Heart right ventricle (tissue), 16 donors: ENCODE data around the gene CELSR1. TPM values are rescaled to one million over a fixed set of nuclear protein-coding genes. Genes with fewer than 3 reads are reported as not detected.

Experiments
- ATAC-seq, 8 donors: fragments of 200-7000 bp; cut with Tn5 transposase; one replicate each; pipeline ENCODE4 v1.9.1; 2020; ENCODE audit warnings: mild to moderate bottlenecking in 8 of 8, moderate library complexity in 8 of 8, moderate number of reproducible peaks in 1 of 8
- DNase-seq, 2 donors: peaks; one replicate each; pipeline ENCODE4 v3.0.0-alpha.2; 2020
- H3K27ac ChIP-seq, 10 donors: fragments of 200-600 bp; sonication (generic) in 2 of 10; one replicate each; pipeline versions ENCODE4 v1.5.0 to v1.8.0; 2020 to 2022; ENCODE audit warnings: mild to moderate bottlenecking in 3 of 10
- H3K27me3 ChIP-seq, 7 donors: fragments of 200-600 bp; one replicate each; pipeline ENCODE4 v1.8.0; 2021 to 2022; ENCODE audit warnings: mild to moderate bottlenecking in 2 of 7
- H3K36me3 ChIP-seq, 9 donors: fragments of 200-600 bp; sonication (generic) in 1 of 9; one replicate each; pipeline versions ENCODE4 v1.5.0 to v1.8.0; 2020 to 2022; ENCODE audit warnings: mild to moderate bottlenecking in 2 of 9
- H3K4me1 ChIP-seq, 9 donors: fragments of 200-600 bp; sonication (generic) in 1 of 9; one replicate each; pipeline versions ENCODE4 v1.5.0 to v1.8.0; 2020 to 2022; ENCODE audit warnings: mild to moderate bottlenecking in 4 of 9
- H3K4me3 ChIP-seq, 10 donors: fragments of 200-600 bp; sonication (generic) in 2 of 10; one replicate each; pipeline versions ENCODE4 v1.5.0 to v1.8.0; 2020 to 2022; ENCODE audit warnings: mild to moderate bottlenecking in 7 of 10, moderate library complexity in 2 of 10
- H3K9me3 ChIP-seq, 11 donors: fragments of 200-600 bp in 10 of 11; sonication (generic) in 2 of 11; one replicate each; pipeline versions ENCODE4 v1.5.0 to v1.8.0; 2013 to 2022; ENCODE audit warnings: mild to moderate bottlenecking in 2 of 11, control low read depth in 1 of 11, moderate library complexity in 1 of 11
- WGBS, 2 donors: extraction: QIAGEN DNeasy Blood & Tissue Kit; methylation state at CpG; one replicate each; pipeline ENCODE4 v1.1.7; 2013; ENCODE audit warnings: inconsistent platforms in 1 of 2; 5-methylcytosine and 5-hydroxymethylcytosine counted together
- intact Hi-C, 10 donors: fragments of 100-400 bp; cut with DNase I; formaldehyde crosslinking; loops; one replicate each; pipeline versions ENCODE4 v1.11.1 to v1.14.2; 2022
- polyA plus RNA-seq, 2 donors: library from polyadenylated mRNA; stranded (reverse); fragments of 200-250 nt; gene quantifications; one replicate each; pipeline ENCODE4 v1.2.3, GENCODE V29; 2013
- total RNA-seq, 10 donors: library from RNA; stranded (reverse); fragmentation: NEBNext Ultra II Directional in 3 of 10; extraction: Animal tissue kit (Norgen Biotek cat#: 25700) in 3 of 10; gene quantifications; one replicate each; pipeline versions ENCODE4 v1.2.1 to v1.2.4, GENCODE V29; 2021 to 2023
- TF ChIP-seq, protein P1 (sequence below), 9 donors: fragments of 200-600 bp; sonication (generic) in 2 of 9; IDR thresholded peaks; one replicate each; pipeline versions ENCODE4 v1.5.0 to v1.8.0; 2021 to 2022; ENCODE audit warnings: antibody characterized with exemption in 9 of 9, mild to moderate bottlenecking in 5 of 9, moderate library complexity in 1 of 9
- donor health status: Arrhythmogenic right ventricular cardiomyopathy.
- donor health status: ischemic (EF 13 %, LVEDD 7.1; RV severe dilation, severe dysfunction).
- donor health status: healthy with polysubstance abuse.
- donor health status: DM: no; HTN: yes; CAD: no.
- donor health status: DM: no; HTN: no; CAD: no.
- donor health status: ischemic (EF 25% LVEDD 6.9; RV normal size, moderate dysfunction).
- donor health status: ischemic (EF 25% LVEDD 5.7; RV mildly dilated, moderate dysfunction).
- donor health status: healthy.
- donor health status: DM: yes; HTN: yes; CAD: no.
- donor health status: Ischemic cardiomyopathy.
- donor health status: ischemic (EF 35%, LVEDD 5.7; RV mildly dilated, moderate dysfunction).
- donor health status: nonischemic (EF 11% LVEDD 7.7; RV severe dilation, severe dysfunction).
- donor health status: DM: yes; HTN: yes; CAD: no.
- donor health status: PGD.
- donor health status: ischemic (EF 29% LVEDD 5.4; RV normal size, mild dysfunction).
- donor health status: nonischemic (EF 23%, LVEDD 6.1; RV moderate dilation, normal function).

The CELSR1 gene
- total and polyA plus RNA-seq, 12 donors, result 4.0 to 16.7 (median 11.4) TPM

DNA sequence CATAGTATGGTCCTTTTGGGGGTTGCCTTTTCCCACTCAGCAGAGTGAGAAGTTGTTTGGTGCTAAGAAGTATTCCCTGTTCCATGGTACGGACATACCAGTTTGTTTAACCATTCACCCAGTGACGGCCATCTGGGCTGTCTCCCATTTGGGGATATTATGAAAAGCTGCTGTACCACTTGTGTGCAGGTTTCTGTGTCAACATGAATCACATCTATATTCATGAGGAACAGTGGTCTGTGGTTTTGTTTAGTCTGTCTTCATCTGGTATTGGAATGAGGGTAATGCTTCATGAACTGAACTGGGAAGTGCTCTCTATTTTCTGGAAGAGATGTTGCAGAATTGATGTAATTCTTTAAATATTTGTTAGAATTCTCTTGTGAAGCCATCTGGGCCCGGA is 112.4 kb downstream of the CELSR1 start:
- no peak for ATAC-seq
- DNase-seq, result no peak
- Histone ChIP-seq H3K36me3 (no peaks in the 10 kb centered on the region), H3K27me3 (peaks cover 0 to 4% (median 0%) of the 10 kb centered on the region in 7 donors), H3K4me3 (no peak overlapping the region), H3K9me3 (peaks cover 0 to 8% (median 0%) of the 10 kb centered on the region in 11 donors), H3K4me1 (peaks cover 0 to 8% (median 0%) of the 10 kb centered on the region in 9 donors), H3K27ac (no peak overlapping the region)
- intact Hi-C loops, result no loop called here
- TF ChIP-seq, protein P1, sequence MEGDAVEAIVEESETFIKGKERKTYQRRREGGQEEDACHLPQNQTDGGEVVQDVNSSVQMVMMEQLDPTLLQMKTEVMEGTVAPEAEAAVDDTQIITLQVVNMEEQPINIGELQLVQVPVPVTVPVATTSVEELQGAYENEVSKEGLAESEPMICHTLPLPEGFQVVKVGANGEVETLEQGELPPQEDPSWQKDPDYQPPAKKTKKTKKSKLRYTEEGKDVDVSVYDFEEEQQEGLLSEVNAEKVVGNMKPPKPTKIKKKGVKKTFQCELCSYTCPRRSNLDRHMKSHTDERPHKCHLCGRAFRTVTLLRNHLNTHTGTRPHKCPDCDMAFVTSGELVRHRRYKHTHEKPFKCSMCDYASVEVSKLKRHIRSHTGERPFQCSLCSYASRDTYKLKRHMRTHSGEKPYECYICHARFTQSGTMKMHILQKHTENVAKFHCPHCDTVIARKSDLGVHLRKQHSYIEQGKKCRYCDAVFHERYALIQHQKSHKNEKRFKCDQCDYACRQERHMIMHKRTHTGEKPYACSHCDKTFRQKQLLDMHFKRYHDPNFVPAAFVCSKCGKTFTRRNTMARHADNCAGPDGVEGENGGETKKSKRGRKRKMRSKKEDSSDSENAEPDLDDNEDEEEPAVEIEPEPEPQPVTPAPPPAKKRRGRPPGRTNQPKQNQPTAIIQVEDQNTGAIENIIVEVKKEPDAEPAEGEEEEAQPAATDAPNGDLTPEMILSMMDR (IDR thresholded peaks at IDR 0.05), result no peak
- WGBS, 2 donors, result 65 to 66% methylated on average over 3 of the region's 3 CpGs

DNA sequence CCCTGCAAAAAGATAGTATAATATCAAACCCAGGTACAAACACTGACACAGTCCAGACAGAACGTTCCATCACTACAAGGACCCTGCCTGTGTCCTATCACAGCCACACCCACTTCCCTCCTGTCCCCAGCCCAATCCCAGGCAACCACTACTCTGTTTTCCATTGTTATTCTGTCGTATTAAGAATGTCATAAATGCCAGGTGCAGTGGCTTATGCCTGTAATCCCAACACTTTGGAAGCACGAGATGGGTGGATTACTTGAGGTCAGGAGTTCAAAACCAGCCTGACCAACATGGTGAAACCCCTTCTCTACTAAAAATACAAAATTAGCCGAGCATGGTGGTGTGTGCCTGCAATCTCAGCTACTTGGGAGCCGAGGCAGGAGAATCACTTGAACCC is 112.9 kb downstream of the CELSR1 start:
- 66 to 69% methylated on average over 5 of the region's 5 CpGs for WGBS, 2 donors
- intact Hi-C loops, result no loop called here
- DNase-seq (no peak), ATAC-seq (no peak)
- H3K4me1 ChIP-seq, result peaks cover 0 to 8% (median 0%) of the 10 kb centered on the region in 9 donors
- no peak overlapping the region for H3K4me3 ChIP-seq
- peaks cover 0 to 8% (median 0%) of the 10 kb centered on the region in 11 donors for H3K9me3 ChIP-seq
- TF ChIP-seq, protein P1 (IDR thresholded peaks at IDR 0.05), result no peak
- no peaks in the 10 kb centered on the region for H3K36me3 ChIP-seq
- H3K27me3 ChIP-seq, result peaks cover 0 to 2% (median 0%) of the 10 kb centered on the region in 7 donors
- H3K27ac ChIP-seq, result no peak overlapping the region

DNA sequence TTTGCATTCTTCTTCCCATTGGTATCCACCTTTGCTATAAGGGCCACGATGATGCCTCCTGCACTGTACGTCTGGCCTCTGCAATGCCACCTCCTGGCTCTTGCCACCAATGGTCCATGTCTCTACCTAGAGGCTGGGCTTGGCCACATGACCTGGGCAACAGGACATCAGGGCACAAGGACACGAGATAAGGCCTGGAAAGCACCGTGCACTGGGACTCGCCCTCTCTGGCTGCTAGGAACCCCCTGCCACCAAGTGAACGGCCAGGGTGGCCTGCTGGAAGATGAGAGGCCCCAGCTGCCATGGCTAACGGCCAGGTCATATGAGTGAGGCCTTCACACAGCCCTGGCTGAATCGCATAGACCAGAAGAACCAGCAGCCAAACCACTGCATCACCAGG is 114.5 kb downstream of the CELSR1 start:
- Histone ChIP-seq H3K9me3 (peaks cover 0 to 8% (median 0%) of the 10 kb centered on the region in 11 donors), H3K36me3 (no peaks in the 10 kb centered on the region), H3K27me3 (no peaks in the 10 kb centered on the region), H3K4me1 (peaks cover 5 to 19% (median 9%) of the 10 kb centered on the region in 9 donors), H3K27ac (peak overlapping the region in 3 of 10 donors; percentile 12 to 22 (median 12)), H3K4me3 (no peak overlapping the region)
- ATAC-seq (peak in 7 of 8 donors; percentile 28 to 86 (median 72)), DNase-seq (peak; percentile 30 to 51)
- 37 to 48% methylated on average over 8 of the region's 8 CpGs for WGBS, 2 donors
- intact Hi-C loops, result no loop called here
- TF ChIP-seq, protein P1 (IDR thresholded peaks at IDR 0.05), result no peak

DNA sequence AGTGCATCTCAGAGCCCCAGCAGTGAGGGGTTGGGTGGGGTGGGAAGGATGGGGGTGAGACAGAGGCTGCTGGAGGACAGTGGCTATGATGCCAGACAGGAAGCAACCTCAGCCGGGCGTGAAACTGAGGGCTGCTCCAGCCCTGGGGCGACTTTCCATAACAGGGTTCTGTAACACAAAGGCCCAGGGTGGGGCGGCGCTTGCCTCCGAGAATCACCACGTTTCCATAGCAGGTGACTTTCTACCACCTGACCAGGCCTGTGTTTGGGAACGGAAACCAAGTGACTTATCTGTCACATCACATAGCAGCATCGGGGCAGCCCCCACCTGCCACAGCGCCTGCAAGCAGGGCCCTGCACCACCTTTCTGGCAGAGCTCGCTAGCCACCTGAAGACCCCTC is 116.2 kb downstream of the CELSR1 start:
- Histone ChIP-seq H3K36me3 (no peaks in the 10 kb centered on the region), H3K9me3 (peaks cover 0 to 7% (median 0%) of the 10 kb centered on the region in 11 donors), H3K4me3 (no peak overlapping the region), H3K27me3 (peaks cover 0 to 5% (median 0%) of the 10 kb centered on the region in 7 donors), H3K27ac (no peak overlapping the region), H3K4me1 (peaks cover 10 to 30% (median 17%) of the 10 kb centered on the region in 9 donors)
- intact Hi-C loops, result no loop called here
- WGBS, 2 donors, result 70 to 75% methylated on average over 11 of the region's 11 CpGs
- DNase-seq (no peak), ATAC-seq (no peak)
- TF ChIP-seq, protein P1 (IDR thresholded peaks at IDR 0.05), result no peak
